ENCODE measurements around the gene STAG1.

The STAG1 gene

DNA sequence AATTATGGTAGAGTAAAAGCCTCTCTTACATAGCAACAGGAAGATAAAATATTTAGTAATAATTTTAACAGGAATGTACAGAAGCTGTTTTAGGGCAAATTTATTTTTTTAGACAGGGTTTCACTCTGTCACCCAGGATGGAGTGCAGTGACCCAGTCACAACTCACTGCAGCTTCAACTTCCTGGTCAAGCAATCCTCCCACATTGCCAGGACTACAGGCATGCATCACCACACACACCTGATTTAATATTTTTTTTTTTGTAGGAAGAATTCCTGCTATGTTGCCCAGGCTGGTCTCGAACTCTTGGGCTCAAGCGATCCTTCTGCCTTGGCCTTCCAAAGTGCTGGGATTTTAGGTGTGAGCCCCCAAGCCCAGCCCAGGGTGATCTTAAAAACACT lies 440.9 kb downstream of the STAG1 start:
- H3K4me3 ChIP-seq (ENCODE audit: low read depth, low read length) = no peak overlapping the region
- DNase-seq (ENCODE audit: low read depth) = no peak

DNA sequence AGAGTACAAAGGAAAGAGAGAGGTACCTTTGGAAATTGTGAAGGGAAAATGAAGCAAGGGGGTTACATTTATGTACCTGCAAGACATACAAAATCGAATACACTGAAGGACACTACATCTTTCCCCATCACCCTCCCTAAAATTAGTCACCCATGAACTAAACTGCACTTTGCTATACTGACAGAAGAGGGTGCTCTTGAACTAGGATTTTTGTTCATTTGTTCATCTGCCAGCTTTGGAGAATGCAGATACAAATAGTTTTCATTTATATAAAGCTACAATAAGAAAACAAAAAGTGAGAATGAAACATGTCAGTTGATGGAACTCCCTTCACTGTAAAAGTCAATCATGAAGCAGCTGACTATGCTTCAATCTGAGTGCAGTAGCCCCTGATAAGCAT lies 446.3 kb downstream of the STAG1 start:
- H3K4me3 ChIP-seq (ENCODE audit: low read depth, low read length) = no peak overlapping the region
- peak; percentile 14 for DNase-seq (ENCODE audit: low read depth)

DNA sequence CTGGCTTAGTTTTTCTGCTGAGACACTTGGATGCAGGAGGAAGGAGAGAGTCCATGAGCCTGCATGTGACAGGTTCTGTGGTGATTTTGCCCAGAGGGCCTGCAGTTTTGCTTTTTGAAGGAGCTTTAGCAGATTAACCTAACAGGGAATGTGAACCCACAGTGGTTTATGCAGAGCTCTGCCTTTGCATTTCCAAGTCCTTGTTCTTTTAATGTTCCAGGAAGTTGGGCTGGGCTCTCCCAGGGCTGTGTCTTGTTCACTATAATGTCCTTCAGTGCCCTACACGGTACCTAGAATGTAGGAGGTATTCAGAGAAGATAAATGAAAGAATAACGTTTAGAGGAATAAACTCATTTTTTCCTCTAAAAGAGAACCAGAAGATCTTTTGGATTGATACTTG lies 451.7 kb downstream of the STAG1 start:
- DNase-seq (ENCODE audit: low read depth) = no peak
- H3K4me3 ChIP-seq (ENCODE audit: low read depth, low read length) = no peak overlapping the region

DNA sequence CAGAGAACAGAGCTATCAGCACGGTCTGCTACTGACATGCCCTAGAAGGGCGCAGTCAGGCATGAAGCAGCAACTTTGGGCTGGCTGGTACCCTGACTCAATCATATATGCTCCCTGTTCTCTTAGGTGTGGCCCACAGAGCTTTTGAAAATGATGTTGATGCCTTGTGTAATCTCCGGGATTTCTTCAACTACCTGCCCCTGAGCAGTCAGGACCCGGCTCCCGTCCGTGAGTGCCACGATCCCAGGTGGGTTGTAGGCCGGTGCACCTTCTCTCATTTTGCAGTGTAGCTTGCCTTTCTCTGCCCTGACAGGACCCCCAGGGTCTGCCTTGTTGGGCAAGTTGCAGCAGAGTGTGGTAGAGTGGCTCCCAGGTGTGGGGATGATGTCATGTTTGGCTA lies 454.4 kb downstream of the STAG1 start:
- no peak overlapping the region for H3K4me3 ChIP-seq (ENCODE audit: low read depth, low read length)
- DNase-seq (ENCODE audit: low read depth) = no peak

DNA sequence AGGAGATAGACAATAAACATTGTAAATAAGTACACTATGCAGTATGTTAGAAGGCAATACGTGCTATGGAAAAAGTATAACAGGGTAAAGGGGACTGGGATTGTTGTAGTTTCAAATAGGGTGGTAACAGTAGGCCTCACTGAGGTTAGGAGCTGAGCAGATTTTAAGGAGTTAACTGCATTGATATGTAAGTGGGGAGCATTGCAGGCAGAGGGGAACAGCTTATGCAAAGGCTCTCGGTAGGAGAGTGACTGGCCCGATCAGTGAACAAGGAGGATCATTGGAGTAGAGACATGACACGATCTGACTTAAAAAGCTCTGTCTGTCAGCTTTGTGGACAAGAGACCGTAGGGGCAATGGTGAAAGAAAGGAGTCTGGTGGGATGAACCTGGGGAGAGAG lies 455.2 kb downstream of the STAG1 start:
- no peak overlapping the region for H3K4me3 ChIP-seq (ENCODE audit: low read depth, low read length)
- no peak for DNase-seq (ENCODE audit: low read depth)

DNA sequence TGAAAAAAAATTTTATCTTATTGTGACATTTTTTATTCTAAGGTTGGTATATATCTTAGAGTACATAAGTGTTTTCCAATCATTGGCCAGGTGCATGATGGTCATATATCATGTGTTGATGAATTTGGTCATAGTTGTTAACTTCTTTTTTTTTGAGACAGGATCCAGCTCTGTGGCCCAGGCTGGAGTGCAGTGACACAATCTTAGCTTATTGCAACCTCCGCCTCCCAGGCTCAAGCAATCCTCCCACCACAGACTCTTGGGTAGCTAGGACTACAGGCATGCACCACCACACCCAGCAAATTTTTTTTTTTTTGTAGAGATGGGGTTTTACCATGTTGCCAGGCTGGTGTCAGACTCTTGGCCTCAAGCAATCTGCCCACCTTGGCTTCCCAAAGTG lies 458.0 kb downstream of the STAG1 start:
- DNase-seq (ENCODE audit: low read depth) = no peak
- H3K4me3 ChIP-seq (ENCODE audit: low read depth, low read length) = no peak overlapping the region

DNA sequence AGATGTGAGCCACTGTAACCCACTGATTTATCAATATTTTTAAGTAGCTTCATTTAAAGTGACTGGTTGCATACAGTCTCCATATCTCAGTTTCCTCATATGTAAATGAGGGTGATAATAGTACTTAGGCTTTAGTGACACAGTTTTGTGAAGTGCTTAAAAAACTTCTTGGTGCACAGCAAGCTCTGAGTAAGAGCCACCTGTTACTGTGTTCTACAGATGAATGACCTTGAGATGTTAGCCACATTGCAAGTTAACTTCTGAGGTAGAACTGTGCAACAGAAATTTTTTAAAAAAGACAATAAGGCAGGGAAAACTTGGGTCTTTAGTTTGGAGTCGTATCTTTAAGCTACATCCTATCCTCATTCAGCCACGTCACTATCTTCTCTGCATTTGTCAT lies 458.9 kb downstream of the STAG1 start:
- DNase-seq (ENCODE audit: low read depth) = no peak
- no peak overlapping the region for H3K4me3 ChIP-seq (ENCODE audit: low read depth, low read length)

DNA sequence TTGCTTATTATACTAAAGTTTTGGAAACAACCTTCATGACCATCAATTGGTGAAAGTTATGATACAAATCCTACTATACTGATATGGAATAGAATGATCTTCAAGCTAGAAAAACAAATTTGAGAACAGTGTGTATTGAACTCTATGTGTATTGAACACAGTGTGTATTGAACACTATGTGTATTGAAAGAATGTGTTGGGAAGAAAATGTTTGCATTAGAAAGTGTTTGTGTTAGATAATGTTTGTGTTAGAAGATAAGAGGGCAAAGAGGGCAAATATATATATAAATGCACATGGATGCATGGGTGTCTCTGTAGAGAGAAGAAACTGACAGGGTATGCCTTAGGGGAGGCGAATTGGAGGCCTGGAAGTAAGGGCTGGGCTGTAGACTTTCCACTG lies 459.7 kb downstream of the STAG1 start:
- H3K4me3 ChIP-seq (ENCODE audit: low read depth, low read length) = no peak overlapping the region
- no peak for DNase-seq (ENCODE audit: low read depth)

DNA sequence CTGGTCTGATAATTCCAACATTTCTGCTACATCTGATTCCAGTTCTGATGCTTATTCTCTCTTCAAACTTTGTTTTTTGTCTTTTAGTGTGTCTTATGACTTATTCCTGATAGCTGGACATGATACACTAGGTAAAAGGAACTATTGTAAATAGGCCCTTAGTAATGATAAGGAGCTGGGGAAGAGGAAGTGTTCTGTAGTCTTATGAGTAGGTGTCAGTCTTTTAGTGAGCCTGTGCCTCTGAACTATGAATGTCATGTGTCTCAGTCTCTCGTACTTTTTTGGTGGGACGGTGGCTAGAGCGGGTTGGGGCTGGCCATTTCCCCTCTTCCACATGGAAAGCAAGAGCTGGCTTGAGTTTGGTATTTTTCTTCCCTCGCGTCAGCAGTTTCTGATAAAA lies 460.9 kb downstream of the STAG1 start:
- no peak overlapping the region for H3K4me3 ChIP-seq (ENCODE audit: low read depth, low read length)
- DNase-seq (ENCODE audit: low read depth) = no peak

Data from skeletal muscle cell (primary cell).